M059J (cell line): ENCODE results near the gene SULT1B1. TPM values are rescaled to one million over a fixed set of nuclear protein-coding genes. Genes with fewer than 3 reads are reported as not detected.

ENCODE experiments used
- DNase-seq: peaks from one replicate; pipeline ENCODE4 v3.0.0-alpha.2; 2012; ENCODE audit warnings: low read depth
- total RNA-seq: library from RNA; depleted of rRNA; stranded (reverse); fragments of >200 nt; shearing (Covaris generic); gene quantifications from 2 replicates; pipeline ENCODE4 v1.2.3, GENCODE V29; 2014; rRNA removed

Gene SULT1B1
- total RNA-seq, 1 experiment from 2014 or later = not detected

- no peak for DNase-seq
Observed at GRCh38 chr4:69697536-69698242, 62.7 kb downstream of the SULT1B1 start.

DNA sequence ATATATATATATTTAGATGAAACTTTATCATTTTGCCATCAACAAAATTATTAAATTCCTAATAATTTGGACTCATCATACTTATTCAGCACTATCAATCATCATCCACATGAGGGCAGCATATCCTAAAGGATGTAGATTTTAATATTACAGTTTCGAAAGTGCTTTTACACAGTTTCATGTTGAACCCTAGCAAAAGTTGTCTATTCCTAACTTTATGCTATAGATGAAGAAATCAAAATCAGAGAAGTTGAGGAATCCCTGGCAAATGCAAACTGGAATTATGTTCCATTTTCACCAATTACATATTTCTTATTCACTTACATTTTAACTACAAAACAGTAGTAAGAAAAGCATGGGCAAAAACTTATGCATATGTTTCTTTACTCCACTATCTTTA lies 70.8 kb downstream of the SULT1B1 start:
- peak; percentile 28 for DNase-seq

GRCh38 chr4:69684804-69685203 lies 75.6 kb downstream of the SULT1B1 start:
- DNase-seq = no peak

Other genes starting within 250 kb of the SULT1B1 start
- not detected in 2 replicates for gene UGT2A2, start 121.0 kb downstream of the SULT1B1 start, total RNA-seq
- not detected in 2 replicates for gene UGT2A1, start 107.4 kb downstream of the SULT1B1 start, total RNA-seq
- gene SULT1E1, start 99.5 kb upstream of the SULT1B1 start, total RNA-seq = not detected in 2 replicates
- gene CSN1S1, start 170.4 kb upstream of the SULT1B1 start, total RNA-seq = not detected in 2 replicates
- gene CSN2, start 205.1 kb upstream of the SULT1B1 start, total RNA-seq = not detected in 2 replicates
- gene STATH, start 235.3 kb upstream of the SULT1B1 start, total RNA-seq = not detected in 2 replicates